HL-60 (cell line): ENCODE measurements around the gene CPVL.

Experiments used
- DNase-seq, 2 experiments: peaks; one replicate each; pipeline ENCODE4 v3.0.0-alpha.2; 2010 to 2020; ENCODE audit warnings: low read depth in 1 of 2, low spot score in 1 of 2
- H3K27ac ChIP-seq: fragments of 250-450 bp; sonication (Bioruptor Pico); replicated peaks from 2 replicates; pipeline ENCODE4 v1.5.1; 2020; ENCODE audit warnings: mild to moderate bottlenecking, moderate library complexity
- H3K27me3 ChIP-seq: fragments of 250-450 bp; sonication (Bioruptor Pico); 2 replicates; pipeline ENCODE4 v1.5.1; 2021; ENCODE audit warnings: mild to moderate bottlenecking, moderate library complexity; ENCODE audit not compliant: insufficient read depth, poor library complexity, severe bottlenecking
- H3K4me3 ChIP-seq: replicated peaks from 2 replicates; pipeline ENCODE4 v1.5.1; 2011; ENCODE audit warnings: mild to moderate bottlenecking, control low read depth, low read length; ENCODE audit not compliant: insufficient read depth
- GABPA ChIP-seq: IDR thresholded peaks from 2 replicates; pipeline ENCODE4 v1.6.1; 2012; ENCODE audit warnings: low read depth
- POLR2AphosphoS5 ChIP-seq: IDR thresholded peaks from 2 replicates; pipeline ENCODE4 v1.6.1; 2012; ENCODE audit warnings: low read depth
- SPI1 ChIP-seq: IDR thresholded peaks from 2 replicates; pipeline ENCODE4 v1.6.1; 2012; ENCODE audit warnings: low read depth, mild to moderate bottlenecking, borderline replicate concordance
- TF ChIP-seq, protein P1 (sequence below): IDR thresholded peaks from 2 replicates; pipeline ENCODE4 v1.6.1; 2012; ENCODE audit warnings: low read depth; ENCODE audit not compliant: insufficient replicate concordance
- TF ChIP-seq, protein P2 (sequence below): IDR thresholded peaks from one replicate; pipeline ENCODE4 v1.5.1; 2011; ENCODE audit warnings: low read length, control low read depth, inconsistent platforms; ENCODE audit not compliant: insufficient read depth

Gene CPVL

DNA sequence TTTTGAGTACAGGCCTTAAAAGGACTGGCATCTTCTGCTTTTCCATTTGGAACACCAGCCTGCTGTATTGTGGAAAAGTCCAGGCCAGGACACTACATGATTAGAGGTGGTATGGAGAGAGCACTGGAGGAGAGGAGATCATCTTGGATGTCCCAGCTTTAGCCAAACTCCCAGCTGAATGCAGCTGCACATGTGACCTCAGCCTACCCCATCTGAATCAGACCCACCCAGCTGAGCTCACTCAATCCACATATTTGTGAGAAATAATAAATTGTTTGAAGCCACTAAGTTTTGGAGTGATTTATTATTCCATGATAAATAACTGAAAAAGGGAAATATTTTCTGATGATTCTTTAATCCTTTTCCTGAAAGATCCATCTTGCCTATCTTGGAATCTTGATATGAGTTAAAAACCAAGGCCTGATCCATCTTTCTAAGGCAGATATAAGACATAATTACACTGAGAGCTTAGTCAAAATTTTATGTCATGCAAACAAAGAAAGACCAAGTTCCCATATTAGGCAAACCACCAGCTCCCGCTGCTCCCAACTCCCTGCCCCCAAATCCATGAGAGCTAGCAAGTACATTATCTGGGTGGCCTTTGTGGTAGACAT is 133.1 kb downstream of the CPVL start:
- Histone ChIP-seq H3K27me3 (peaks cover 3% of the 10 kb centered on the region), H3K27ac (no peak overlapping the region), H3K4me3 (no peak overlapping the region)
- TF ChIP-seq, protein P1, sequence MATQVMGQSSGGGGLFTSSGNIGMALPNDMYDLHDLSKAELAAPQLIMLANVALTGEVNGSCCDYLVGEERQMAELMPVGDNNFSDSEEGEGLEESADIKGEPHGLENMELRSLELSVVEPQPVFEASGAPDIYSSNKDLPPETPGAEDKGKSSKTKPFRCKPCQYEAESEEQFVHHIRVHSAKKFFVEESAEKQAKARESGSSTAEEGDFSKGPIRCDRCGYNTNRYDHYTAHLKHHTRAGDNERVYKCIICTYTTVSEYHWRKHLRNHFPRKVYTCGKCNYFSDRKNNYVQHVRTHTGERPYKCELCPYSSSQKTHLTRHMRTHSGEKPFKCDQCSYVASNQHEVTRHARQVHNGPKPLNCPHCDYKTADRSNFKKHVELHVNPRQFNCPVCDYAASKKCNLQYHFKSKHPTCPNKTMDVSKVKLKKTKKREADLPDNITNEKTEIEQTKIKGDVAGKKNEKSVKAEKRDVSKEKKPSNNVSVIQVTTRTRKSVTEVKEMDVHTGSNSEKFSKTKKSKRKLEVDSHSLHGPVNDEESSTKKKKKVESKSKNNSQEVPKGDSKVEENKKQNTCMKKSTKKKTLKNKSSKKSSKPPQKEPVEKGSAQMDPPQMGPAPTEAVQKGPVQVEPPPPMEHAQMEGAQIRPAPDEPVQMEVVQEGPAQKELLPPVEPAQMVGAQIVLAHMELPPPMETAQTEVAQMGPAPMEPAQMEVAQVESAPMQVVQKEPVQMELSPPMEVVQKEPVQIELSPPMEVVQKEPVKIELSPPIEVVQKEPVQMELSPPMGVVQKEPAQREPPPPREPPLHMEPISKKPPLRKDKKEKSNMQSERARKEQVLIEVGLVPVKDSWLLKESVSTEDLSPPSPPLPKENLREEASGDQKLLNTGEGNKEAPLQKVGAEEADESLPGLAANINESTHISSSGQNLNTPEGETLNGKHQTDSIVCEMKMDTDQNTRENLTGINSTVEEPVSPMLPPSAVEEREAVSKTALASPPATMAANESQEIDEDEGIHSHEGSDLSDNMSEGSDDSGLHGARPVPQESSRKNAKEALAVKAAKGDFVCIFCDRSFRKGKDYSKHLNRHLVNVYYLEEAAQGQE, result no peak
- TF ChIP-seq GABPA (no peak), POLR2AphosphoS5 (no peak), SPI1 (no peak)
- DNase-seq, result no peak

DNA sequence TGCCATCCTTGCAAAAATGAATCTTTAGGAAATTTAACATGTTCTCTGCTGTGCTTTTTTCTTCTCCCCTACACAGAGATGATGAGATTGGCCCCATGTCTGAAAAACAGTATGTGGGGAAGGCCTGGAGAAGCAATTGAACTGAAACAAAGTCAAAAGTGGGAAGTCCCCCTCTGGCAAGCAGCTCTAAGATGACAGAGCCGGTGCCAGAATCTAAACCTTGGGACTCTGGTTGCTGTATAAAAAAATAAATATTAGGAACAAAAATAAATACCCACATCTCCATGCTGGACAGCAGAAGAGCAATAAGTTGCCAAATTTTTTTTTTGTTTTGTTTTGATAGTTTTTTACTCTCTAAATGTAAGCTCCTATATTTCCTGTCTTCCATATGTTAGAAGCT is 136.4 kb downstream of the CPVL start:
- Histone ChIP-seq H3K4me3 (no peak overlapping the region), H3K27ac (no peak overlapping the region), H3K27me3 (peaks cover 3% of the 10 kb centered on the region)
- DNase-seq, result no peak
- TF ChIP-seq GABPA, result no peak
- TF ChIP-seq SPI1, result no peak
- TF ChIP-seq, protein P2, sequence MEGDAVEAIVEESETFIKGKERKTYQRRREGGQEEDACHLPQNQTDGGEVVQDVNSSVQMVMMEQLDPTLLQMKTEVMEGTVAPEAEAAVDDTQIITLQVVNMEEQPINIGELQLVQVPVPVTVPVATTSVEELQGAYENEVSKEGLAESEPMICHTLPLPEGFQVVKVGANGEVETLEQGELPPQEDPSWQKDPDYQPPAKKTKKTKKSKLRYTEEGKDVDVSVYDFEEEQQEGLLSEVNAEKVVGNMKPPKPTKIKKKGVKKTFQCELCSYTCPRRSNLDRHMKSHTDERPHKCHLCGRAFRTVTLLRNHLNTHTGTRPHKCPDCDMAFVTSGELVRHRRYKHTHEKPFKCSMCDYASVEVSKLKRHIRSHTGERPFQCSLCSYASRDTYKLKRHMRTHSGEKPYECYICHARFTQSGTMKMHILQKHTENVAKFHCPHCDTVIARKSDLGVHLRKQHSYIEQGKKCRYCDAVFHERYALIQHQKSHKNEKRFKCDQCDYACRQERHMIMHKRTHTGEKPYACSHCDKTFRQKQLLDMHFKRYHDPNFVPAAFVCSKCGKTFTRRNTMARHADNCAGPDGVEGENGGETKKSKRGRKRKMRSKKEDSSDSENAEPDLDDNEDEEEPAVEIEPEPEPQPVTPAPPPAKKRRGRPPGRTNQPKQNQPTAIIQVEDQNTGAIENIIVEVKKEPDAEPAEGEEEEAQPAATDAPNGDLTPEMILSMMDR, result no peak
- TF ChIP-seq, protein P1, result no peak
- no peak for TF ChIP-seq POLR2AphosphoS5

DNA sequence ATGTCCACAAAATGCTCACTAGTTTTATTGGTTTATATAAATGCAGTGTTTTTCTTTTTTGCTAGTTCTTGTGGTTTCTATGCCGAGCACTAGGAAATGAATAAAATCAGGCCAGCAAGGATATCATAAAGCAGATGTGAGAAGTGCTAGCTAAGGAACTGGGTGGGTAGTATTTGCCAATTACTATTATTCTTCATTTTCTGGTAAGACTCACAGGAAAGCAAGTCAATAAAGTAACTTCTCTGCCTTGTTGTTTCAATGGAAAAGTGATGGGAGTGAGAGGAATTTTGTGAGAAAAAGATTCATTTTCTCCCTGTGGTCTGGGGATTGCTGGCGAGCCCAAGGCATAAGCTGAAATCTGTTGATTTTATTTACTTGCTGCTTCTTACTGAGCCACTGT is 137.7 kb downstream of the CPVL start:
- H3K27me3 ChIP-seq, result no peaks in the 10 kb centered on the region
- no peak overlapping the region for H3K27ac ChIP-seq
- TF ChIP-seq POLR2AphosphoS5, result no peak
- TF ChIP-seq, protein P2, result no peak
- TF ChIP-seq GABPA, result no peak
- no peak for TF ChIP-seq SPI1
- TF ChIP-seq, protein P1, result no peak
- H3K4me3 ChIP-seq, result no peak overlapping the region
- no peak for DNase-seq
